Measurements from ENCODE around the gene GPR158. TPM values are rescaled to one million over a fixed set of nuclear protein-coding genes. Genes with fewer than 3 reads are reported as not detected.
A peak's percentile ranks its signal among the peaks of the same experiment; 100 is the strongest.

Gene GPR158
- total and polyA plus RNA-seq, 8 donors: 0.06 to 1.2 (median 0.24) TPM

DNA sequence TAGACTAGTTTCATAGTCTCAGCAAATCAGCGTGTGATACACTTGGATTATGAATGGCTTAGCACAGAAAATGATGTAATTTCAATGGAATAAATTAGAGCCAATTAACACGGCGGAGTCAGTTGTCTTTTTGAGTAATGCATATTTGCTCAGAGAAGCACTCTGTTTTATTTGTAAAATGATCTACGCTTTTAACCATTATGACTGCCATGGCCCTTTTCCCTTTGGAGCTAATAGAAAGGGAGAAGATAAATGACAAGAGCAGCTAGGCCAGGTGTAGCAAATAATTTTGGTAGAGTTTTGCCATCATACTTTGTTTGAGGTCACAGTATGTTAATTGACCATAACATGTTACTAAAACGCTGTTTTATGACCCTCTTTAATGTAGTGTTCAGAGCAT lies 86.8 kb downstream of the GPR158 start:
- no peaks in the 10 kb centered on the region for H3K9me3 ChIP-seq
- peaks cover 0 to 9% (median 8%) of the 10 kb centered on the region in 3 donors for H3K4me1 ChIP-seq
- H3K27ac ChIP-seq: no peak overlapping the region
- TF ChIP-seq, protein P1, sequence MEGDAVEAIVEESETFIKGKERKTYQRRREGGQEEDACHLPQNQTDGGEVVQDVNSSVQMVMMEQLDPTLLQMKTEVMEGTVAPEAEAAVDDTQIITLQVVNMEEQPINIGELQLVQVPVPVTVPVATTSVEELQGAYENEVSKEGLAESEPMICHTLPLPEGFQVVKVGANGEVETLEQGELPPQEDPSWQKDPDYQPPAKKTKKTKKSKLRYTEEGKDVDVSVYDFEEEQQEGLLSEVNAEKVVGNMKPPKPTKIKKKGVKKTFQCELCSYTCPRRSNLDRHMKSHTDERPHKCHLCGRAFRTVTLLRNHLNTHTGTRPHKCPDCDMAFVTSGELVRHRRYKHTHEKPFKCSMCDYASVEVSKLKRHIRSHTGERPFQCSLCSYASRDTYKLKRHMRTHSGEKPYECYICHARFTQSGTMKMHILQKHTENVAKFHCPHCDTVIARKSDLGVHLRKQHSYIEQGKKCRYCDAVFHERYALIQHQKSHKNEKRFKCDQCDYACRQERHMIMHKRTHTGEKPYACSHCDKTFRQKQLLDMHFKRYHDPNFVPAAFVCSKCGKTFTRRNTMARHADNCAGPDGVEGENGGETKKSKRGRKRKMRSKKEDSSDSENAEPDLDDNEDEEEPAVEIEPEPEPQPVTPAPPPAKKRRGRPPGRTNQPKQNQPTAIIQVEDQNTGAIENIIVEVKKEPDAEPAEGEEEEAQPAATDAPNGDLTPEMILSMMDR (IDR thresholded peaks at IDR 0.05): no peak
- DNase-seq (no peak), FAIRE-seq (no peak), ATAC-seq (peak in 2 of 4 donors; percentile 30 to 50)
- H3K36me3 ChIP-seq: no peaks in the 10 kb centered on the region
- WGBS, 2 donors: 41 to 50% methylated on average over 5 of the region's 5 CpGs
- intact Hi-C loops (cut with DNase I): no loop called here
- no peaks in the 10 kb centered on the region for H3K27me3 ChIP-seq
- no peak overlapping the region for H3K4me3 ChIP-seq

GRCh38 chr10:25263931-25264330 lies 89.1 kb downstream of the GPR158 start:
- DNase-seq: no peak
- intact Hi-C loops (cut with DNase I): no loop called here
- peaks cover 0 to 9% (median 8%) of the 10 kb centered on the region in 3 donors for H3K4me1 ChIP-seq
- H3K9me3 ChIP-seq: no peaks in the 10 kb centered on the region
- H3K27ac ChIP-seq: no peak overlapping the region
- no peaks in the 10 kb centered on the region for H3K36me3 ChIP-seq
- ATAC-seq: no peak
- no peaks in the 10 kb centered on the region for H3K27me3 ChIP-seq
- FAIRE-seq: no peak
- H3K4me3 ChIP-seq: no peak overlapping the region
- TF ChIP-seq, protein P1 (IDR thresholded peaks at IDR 0.05): no peak
- 40 to 54% methylated on average over 1 of the region's 1 CpG for WGBS, 2 donors

GRCh38 chr10:25278180-25278579 lies 103.4 kb downstream of the GPR158 start:
- H3K4me3 ChIP-seq: no peak overlapping the region
- WGBS, 2 donors: 84 to 95% methylated on average over 1 of the region's 1 CpG
- H3K4me1 ChIP-seq: no peaks in the 10 kb centered on the region
- DNase-seq (no peak), ATAC-seq (no peak), FAIRE-seq (no peak)
- no peaks in the 10 kb centered on the region for H3K9me3 ChIP-seq
- H3K27ac ChIP-seq: no peak overlapping the region
- no peaks in the 10 kb centered on the region for H3K36me3 ChIP-seq
- peaks cover 0 to 1% (median 0%) of the 10 kb centered on the region in 4 donors for H3K27me3 ChIP-seq
- intact Hi-C loops (cut with DNase I): no loop called here
- TF ChIP-seq, protein P1 (IDR thresholded peaks at IDR 0.05): no peak

GRCh38 chr10:25280076-25280475 lies 105.3 kb downstream of the GPR158 start:
- WGBS, 2 donors: 85 to 93% methylated on average over 1 of the region's 1 CpG
- Histone ChIP-seq H3K4me3 (no peak overlapping the region), H3K9me3 (no peaks in the 10 kb centered on the region), H3K36me3 (no peaks in the 10 kb centered on the region), H3K27me3 (peaks cover 0 to 3% (median 2%) of the 10 kb centered on the region in 4 donors), H3K4me1 (no peaks in the 10 kb centered on the region), H3K27ac (no peak overlapping the region)
- ATAC-seq (no peak), DNase-seq (no peak), FAIRE-seq (no peak)
- intact Hi-C loops (cut with DNase I): loop anchor here in 1 of 3 donors (10.0 kb wide), 1 partner anchor 415 kb away; no protein-coding TSS in a partner anchor
- TF ChIP-seq, protein P1 (IDR thresholded peaks at IDR 0.05): no peak

DNA sequence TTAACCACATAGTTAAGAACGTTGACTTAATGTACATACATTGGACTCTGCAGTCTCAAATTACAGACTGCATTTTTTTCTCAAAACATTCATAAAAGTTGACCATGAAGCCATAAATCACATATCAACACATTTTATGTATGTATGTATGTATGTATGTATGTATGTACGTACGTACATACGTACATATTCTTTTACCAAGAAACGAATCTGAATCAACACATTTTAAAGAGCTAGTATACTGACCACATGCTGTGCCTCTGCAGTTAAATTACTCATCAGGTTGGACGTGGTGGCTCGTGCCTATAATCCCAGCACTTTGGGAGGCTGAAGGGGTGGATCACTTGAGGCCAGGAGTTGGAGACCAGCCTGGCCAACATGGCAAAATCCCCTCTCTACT lies 105.8 kb downstream of the GPR158 start:
- H3K27me3 ChIP-seq: peaks cover 0 to 3% (median 2%) of the 10 kb centered on the region in 4 donors
- FAIRE-seq: no peak
- TF ChIP-seq, protein P1 (IDR thresholded peaks at IDR 0.05): no peak

More for the DNA sequence above, 105.8 kb downstream of the GPR158 start:
- ATAC-seq (no peak), DNase-seq (no peak)
- H3K4me3 ChIP-seq: no peak overlapping the region
- H3K36me3 ChIP-seq: no peaks in the 10 kb centered on the region
- 65 to 76% methylated on average over 7 of the region's 7 CpGs for WGBS, 2 donors
- no peaks in the 10 kb centered on the region for H3K4me1 ChIP-seq
- H3K9me3 ChIP-seq: no peaks in the 10 kb centered on the region
- H3K27ac ChIP-seq: no peak overlapping the region
- intact Hi-C loops (cut with DNase I): loop anchor here in 1 of 3 donors (10.0 kb wide), 1 partner anchor 414 kb away; no protein-coding TSS in a partner anchor
